ENCODE results near the gene FRMD4A. TPM values are rescaled to one million over a fixed set of nuclear protein-coding genes. Genes with fewer than 3 reads are reported as not detected.

The FRMD4A gene
- total RNA-seq, 2 experiments from 2014 or later = 0.17 TPM; not detected in 1

GRCh38 chr10:14017467-14017866 is 313.3 kb downstream of the FRMD4A start:
- no peaks in the 10 kb centered on the region for H4K20me1 ChIP-seq (ENCODE audit: insufficient read depth, low read length)
- TF ChIP-seq CTCF (conservative IDR thresholded peaks at IDR 0.05; ENCODE audit: low read length) (no peak), EZH2phosphoT487 (IDR thresholded peaks at IDR 0.05; ENCODE audit: borderline replicate concordance, low read depth, low read length) (no peak)
- no peak overlapping the region for H3K4me2 ChIP-seq (ENCODE audit: low read length)
- DNase-seq (ENCODE audit: low spot score) = no peak
- POLR2A ChIA-PET = no interaction called here
- CTCF ChIA-PET (ENCODE audit: unreplicated experiment) = no interaction called here
- H3K36me3 ChIP-seq (ENCODE audit: insufficient read depth, low read length) = no peaks in the 10 kb centered on the region
- H3K4me3 ChIP-seq (ENCODE audit: low read depth, low read length, poor library complexity, severe bottlenecking) = no peak overlapping the region
- H3K79me2 ChIP-seq (ENCODE audit: insufficient read depth, low read depth, low read length) = no peaks in the 10 kb centered on the region
- H3K4me1 ChIP-seq (ENCODE audit: insufficient read depth, low read length, poor library complexity, severe bottlenecking) = no peaks in the 10 kb centered on the region
- BruUV-seq (replicated peaks) = no TSS peak
- H3K27ac ChIP-seq (ENCODE audit: low read depth, low read length, poor library complexity, severe bottlenecking) = no peak overlapping the region
- intact Hi-C loops (cut with micrococcal nuclease; ENCODE audit: unreplicated experiment) = no loop called here
- no peaks in the 10 kb centered on the region for H3K9me3 ChIP-seq (ENCODE audit: low read length)
- no peaks in the 10 kb centered on the region for H3K9me2 ChIP-seq (ENCODE audit: insufficient read depth, low read length)
- H2AFZ ChIP-seq (ENCODE audit: low read length) = no peak overlapping the region

GRCh38 chr10:14016931-14017333 is 313.8 kb downstream of the FRMD4A start:
- Histone ChIP-seq H2AFZ (ENCODE audit: low read length) (no peak overlapping the region), H4K20me1 (ENCODE audit: insufficient read depth, low read length) (no peaks in the 10 kb centered on the region), H3K4me2 (ENCODE audit: low read length) (no peak overlapping the region), H3K4me3 (ENCODE audit: low read depth, low read length, poor library complexity, severe bottlenecking) (no peak overlapping the region), H3K79me2 (ENCODE audit: insufficient read depth, low read depth, low read length) (no peaks in the 10 kb centered on the region), H3K27ac (ENCODE audit: low read depth, low read length, poor library complexity, severe bottlenecking) (no peak overlapping the region), H3K36me3 (ENCODE audit: insufficient read depth, low read length) (no peaks in the 10 kb centered on the region), H3K4me1 (ENCODE audit: insufficient read depth, low read length, poor library complexity, severe bottlenecking) (no peaks in the 10 kb centered on the region), H3K9me2 (ENCODE audit: insufficient read depth, low read length) (no peaks in the 10 kb centered on the region), H3K9me3 (ENCODE audit: low read length) (no peaks in the 10 kb centered on the region)
- BruUV-seq (replicated peaks) = no TSS peak
- intact Hi-C loops (cut with micrococcal nuclease; ENCODE audit: unreplicated experiment) = no loop called here
- DNase-seq (ENCODE audit: low spot score) = no peak
- TF ChIP-seq CTCF (conservative IDR thresholded peaks at IDR 0.05; ENCODE audit: low read length) (no peak), EZH2phosphoT487 (IDR thresholded peaks at IDR 0.05; ENCODE audit: borderline replicate concordance, low read depth, low read length) (no peak)
- ChIA-PET CTCF (ENCODE audit: unreplicated experiment) (no interaction called here), POLR2A (interaction anchor here (0.6 kb wide), 1 partner anchor 1787 kb away, joined by 8 read pairs; no protein-coding TSS in a partner anchor)

GRCh38 chr10:14016011-14016536 is 314.6 kb downstream of the FRMD4A start:
- CTCF ChIA-PET (ENCODE audit: unreplicated experiment) = no interaction called here
- BruUV-seq (replicated peaks) = no TSS peak
- Histone ChIP-seq H4K20me1 (ENCODE audit: insufficient read depth, low read length) (no peaks in the 10 kb centered on the region), H3K27ac (ENCODE audit: low read depth, low read length, poor library complexity, severe bottlenecking) (no peak overlapping the region), H3K36me3 (ENCODE audit: insufficient read depth, low read length) (no peaks in the 10 kb centered on the region), H3K4me1 (ENCODE audit: insufficient read depth, low read length, poor library complexity, severe bottlenecking) (no peaks in the 10 kb centered on the region), H3K4me3 (ENCODE audit: low read depth, low read length, poor library complexity, severe bottlenecking) (no peak overlapping the region), H3K9me3 (ENCODE audit: low read length) (no peaks in the 10 kb centered on the region), H2AFZ (ENCODE audit: low read length) (no peak overlapping the region), H3K9me2 (ENCODE audit: insufficient read depth, low read length) (no peaks in the 10 kb centered on the region), H3K79me2 (ENCODE audit: insufficient read depth, low read depth, low read length) (no peaks in the 10 kb centered on the region), H3K4me2 (ENCODE audit: low read length) (no peak overlapping the region)
- POLR2A ChIA-PET = interaction anchor here (0.6 kb wide), 1 partner anchor 1788 kb away, joined by 8 read pairs; no protein-coding TSS in a partner anchor
- TF ChIP-seq CTCF (conservative IDR thresholded peaks at IDR 0.05; ENCODE audit: low read length) = no peak
- no peak for TF ChIP-seq EZH2phosphoT487 (IDR thresholded peaks at IDR 0.05; ENCODE audit: borderline replicate concordance, low read depth, low read length)
- intact Hi-C loops (cut with micrococcal nuclease; ENCODE audit: unreplicated experiment) = no loop called here
- no peak for DNase-seq (ENCODE audit: low spot score)
